ENCODE results near the gene MYBPH.

DNA sequence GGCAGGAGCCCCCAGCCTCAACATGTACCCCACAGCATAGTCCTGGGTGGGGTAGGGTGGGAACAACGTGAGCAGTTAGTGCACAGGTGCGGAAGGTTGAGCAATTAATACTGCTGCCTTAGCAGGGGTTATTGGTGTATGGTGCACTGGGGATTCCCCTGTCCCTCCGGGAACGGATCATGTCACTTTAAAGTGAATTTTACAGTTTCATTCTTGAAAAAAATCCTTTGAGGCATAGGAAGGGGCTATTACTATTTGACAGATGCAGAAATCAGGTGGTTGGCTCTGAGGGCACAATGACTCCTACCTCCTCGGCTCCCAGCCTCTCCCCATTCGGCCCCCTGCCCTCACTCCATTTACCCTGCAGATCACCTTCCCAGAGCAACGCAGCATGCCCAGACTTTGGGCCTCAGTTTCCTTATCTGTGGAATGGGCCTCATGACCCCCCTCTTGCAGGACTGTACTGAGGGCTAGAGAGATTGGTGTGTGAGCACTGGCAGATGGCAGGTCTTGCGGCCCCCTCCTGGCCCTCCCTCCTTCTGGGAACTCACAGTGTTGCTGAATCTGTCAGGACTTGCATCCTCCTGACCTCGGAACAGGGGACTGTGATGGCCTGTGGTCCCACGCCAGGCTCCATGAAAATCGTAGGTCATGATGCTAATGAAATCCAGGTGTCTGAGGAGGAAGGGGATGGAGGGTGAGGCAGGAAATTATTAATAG, 5.1 kb upstream of the MYBPH start:
- TF ChIP-seq EZH2 (IDR thresholded peaks at IDR 0.05; ENCODE audit: borderline replicate concordance, insufficient read depth, low read depth, low read length, poor library complexity, severe bottlenecking), result no peak
- TF ChIP-seq, protein P1, sequence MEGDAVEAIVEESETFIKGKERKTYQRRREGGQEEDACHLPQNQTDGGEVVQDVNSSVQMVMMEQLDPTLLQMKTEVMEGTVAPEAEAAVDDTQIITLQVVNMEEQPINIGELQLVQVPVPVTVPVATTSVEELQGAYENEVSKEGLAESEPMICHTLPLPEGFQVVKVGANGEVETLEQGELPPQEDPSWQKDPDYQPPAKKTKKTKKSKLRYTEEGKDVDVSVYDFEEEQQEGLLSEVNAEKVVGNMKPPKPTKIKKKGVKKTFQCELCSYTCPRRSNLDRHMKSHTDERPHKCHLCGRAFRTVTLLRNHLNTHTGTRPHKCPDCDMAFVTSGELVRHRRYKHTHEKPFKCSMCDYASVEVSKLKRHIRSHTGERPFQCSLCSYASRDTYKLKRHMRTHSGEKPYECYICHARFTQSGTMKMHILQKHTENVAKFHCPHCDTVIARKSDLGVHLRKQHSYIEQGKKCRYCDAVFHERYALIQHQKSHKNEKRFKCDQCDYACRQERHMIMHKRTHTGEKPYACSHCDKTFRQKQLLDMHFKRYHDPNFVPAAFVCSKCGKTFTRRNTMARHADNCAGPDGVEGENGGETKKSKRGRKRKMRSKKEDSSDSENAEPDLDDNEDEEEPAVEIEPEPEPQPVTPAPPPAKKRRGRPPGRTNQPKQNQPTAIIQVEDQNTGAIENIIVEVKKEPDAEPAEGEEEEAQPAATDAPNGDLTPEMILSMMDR (IDR thresholded peaks at IDR 0.05), result no peak

All from B cell (primary cell).